ENCODE measurements around the gene FBXO11. TPM values are rescaled to one million over a fixed set of nuclear protein-coding genes. Genes with fewer than 3 reads are reported as not detected.

The FBXO11 gene
- total RNA-seq, 1 donor from 2014 or later = 34.7 TPM

- Histone ChIP-seq H3K36me3 (peaks cover 98% of the 10 kb centered on the region), H3K9me3 (replicated peaks) (peaks cover 12% of the 10 kb centered on the region)
These were observed 102.9 kb downstream of the FBXO11 start for GRCh38 chr2:47803363-47803762.

GRCh38 chr2:47801118-47801517 is 105.2 kb downstream of the FBXO11 start:
- no peak for DNase-seq
- Histone ChIP-seq H3K36me3 (peaks cover 99% of the 10 kb centered on the region), H3K4me1 (peaks cover 5% of the 10 kb centered on the region), H3K27me3 (ENCODE audit: low read depth) (no peaks in the 10 kb centered on the region), H3K4me3 (no peak overlapping the region), H3K9me3 (replicated peaks) (peaks cover 12% of the 10 kb centered on the region), H3K27ac (replicated peaks) (no peak overlapping the region)
- intact Hi-C loops (cut with micrococcal nuclease) = no loop called here
- TF ChIP-seq CTCF (IDR thresholded peaks at IDR 0.05; ENCODE audit: borderline replicate concordance) = no peak

More at GRCh38 chr2:47803363-47803762, 102.9 kb downstream of the FBXO11 start:
- Histone ChIP-seq H3K4me3 (no peak overlapping the region), H3K27me3 (ENCODE audit: low read depth) (no peaks in the 10 kb centered on the region), H3K4me1 (peaks cover 9% of the 10 kb centered on the region), H3K27ac (replicated peaks) (no peak overlapping the region)
- TF ChIP-seq CTCF (IDR thresholded peaks at IDR 0.05; ENCODE audit: borderline replicate concordance) = no peak
- no peak for DNase-seq
- intact Hi-C loops (cut with micrococcal nuclease) = no loop called here

GRCh38 chr2:47799031-47799609 is 107.2 kb downstream of the FBXO11 start:
- Histone ChIP-seq H3K9me3 (replicated peaks) (peaks cover 12% of the 10 kb centered on the region), H3K27me3 (ENCODE audit: low read depth) (no peaks in the 10 kb centered on the region), H3K36me3 (peaks cover 100% of the 10 kb centered on the region), H3K4me1 (no peaks in the 10 kb centered on the region), H3K4me3 (no peak overlapping the region), H3K27ac (replicated peaks) (no peak overlapping the region)
- intact Hi-C loops (cut with micrococcal nuclease) = no loop called here
- TF ChIP-seq CTCF (IDR thresholded peaks at IDR 0.05; ENCODE audit: borderline replicate concordance) = no peak
- DNase-seq = no peak

GRCh38 chr2:47798631-47799030 is 107.7 kb downstream of the FBXO11 start:
- peaks cover 10% of the 10 kb centered on the region for H3K9me3 ChIP-seq (replicated peaks)
- no peak overlapping the region for H3K4me3 ChIP-seq
- no peak overlapping the region for H3K27ac ChIP-seq (replicated peaks)
- no peak for TF ChIP-seq CTCF (IDR thresholded peaks at IDR 0.05; ENCODE audit: borderline replicate concordance)
- H3K27me3 ChIP-seq (ENCODE audit: low read depth) = no peaks in the 10 kb centered on the region
- intact Hi-C loops (cut with micrococcal nuclease) = no loop called here
- no peak for DNase-seq
- H3K4me1 ChIP-seq = no peaks in the 10 kb centered on the region
- H3K36me3 ChIP-seq = peaks cover 96% of the 10 kb centered on the region

GRCh38 chr2:47796090-47796697 is 110.1 kb downstream of the FBXO11 start:
- intact Hi-C loops (cut with micrococcal nuclease) = no loop called here
- DNase-seq = no peak
- no peaks in the 10 kb centered on the region for H3K9me3 ChIP-seq (replicated peaks)
- H3K27me3 ChIP-seq (ENCODE audit: low read depth) = no peaks in the 10 kb centered on the region
- H3K27ac ChIP-seq (replicated peaks) = no peak overlapping the region
- peaks cover 71% of the 10 kb centered on the region for H3K36me3 ChIP-seq
- no peak for TF ChIP-seq CTCF (IDR thresholded peaks at IDR 0.05; ENCODE audit: borderline replicate concordance)
- no peak overlapping the region for H3K4me3 ChIP-seq
- no peaks in the 10 kb centered on the region for H3K4me1 ChIP-seq
